Measurements from ENCODE around the gene UBL4A. TPM values are rescaled to one million over a fixed set of nuclear protein-coding genes. Genes with fewer than 3 reads are reported as not detected.

The UBL4A gene
- total RNA-seq, 2 donors from 2014 or later, result 39.6 to 40.4 TPM

DNA sequence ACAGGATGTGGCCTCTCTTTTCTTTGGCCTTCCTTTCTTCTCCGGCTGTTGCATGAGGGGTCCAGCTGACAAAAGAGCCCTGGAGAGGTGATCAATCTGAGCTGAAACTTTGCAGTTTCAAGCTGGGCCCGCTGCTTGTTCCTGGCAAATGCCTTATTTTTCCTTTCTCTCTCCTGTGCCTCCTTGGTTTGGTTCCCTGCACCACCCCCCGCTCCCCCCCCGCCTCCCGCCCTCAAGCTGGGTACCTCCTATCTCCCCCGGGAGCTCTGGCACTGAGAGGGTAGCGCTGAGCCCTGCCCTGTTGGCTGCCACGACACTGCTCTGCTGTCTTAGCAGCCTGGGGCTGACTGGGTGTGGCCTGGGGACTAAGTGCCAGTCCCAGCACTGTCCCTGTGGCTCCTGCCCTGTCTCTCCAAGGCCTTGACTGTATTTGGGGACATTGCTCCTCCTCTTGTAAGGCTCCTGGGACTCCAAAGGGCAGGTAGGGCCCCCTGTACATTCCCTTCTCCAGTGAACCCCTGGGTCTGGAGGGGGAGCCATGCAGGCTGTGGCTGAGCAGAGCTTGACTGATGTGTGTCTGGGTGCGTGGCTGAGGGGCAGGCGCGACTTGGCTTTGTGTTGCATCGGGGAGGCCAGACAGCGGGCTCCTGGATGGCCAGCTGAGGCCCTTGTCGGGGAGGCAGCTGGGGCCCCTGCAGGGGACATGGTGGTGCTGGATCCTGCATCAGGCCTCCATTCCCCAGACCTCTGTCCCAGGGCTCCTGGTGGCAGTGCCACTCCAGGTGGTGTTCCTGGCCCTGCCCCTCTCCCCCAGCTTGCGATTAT is 27.2 kb downstream of the UBL4A start:
- Mint-ChIP-seq H3K27ac (peak overlapping the region in 1 of 2 donors; percentile 86), H3K36me3 (peaks cover 5 to 7% of the 10 kb centered on the region in 2 donors), H3K9me3 (no peaks in the 10 kb centered on the region)
- ATAC-seq (peak; percentile 39 to 48), DNase-seq (ENCODE audit: low spot score in 2 of 2) (no peak)

DNA sequence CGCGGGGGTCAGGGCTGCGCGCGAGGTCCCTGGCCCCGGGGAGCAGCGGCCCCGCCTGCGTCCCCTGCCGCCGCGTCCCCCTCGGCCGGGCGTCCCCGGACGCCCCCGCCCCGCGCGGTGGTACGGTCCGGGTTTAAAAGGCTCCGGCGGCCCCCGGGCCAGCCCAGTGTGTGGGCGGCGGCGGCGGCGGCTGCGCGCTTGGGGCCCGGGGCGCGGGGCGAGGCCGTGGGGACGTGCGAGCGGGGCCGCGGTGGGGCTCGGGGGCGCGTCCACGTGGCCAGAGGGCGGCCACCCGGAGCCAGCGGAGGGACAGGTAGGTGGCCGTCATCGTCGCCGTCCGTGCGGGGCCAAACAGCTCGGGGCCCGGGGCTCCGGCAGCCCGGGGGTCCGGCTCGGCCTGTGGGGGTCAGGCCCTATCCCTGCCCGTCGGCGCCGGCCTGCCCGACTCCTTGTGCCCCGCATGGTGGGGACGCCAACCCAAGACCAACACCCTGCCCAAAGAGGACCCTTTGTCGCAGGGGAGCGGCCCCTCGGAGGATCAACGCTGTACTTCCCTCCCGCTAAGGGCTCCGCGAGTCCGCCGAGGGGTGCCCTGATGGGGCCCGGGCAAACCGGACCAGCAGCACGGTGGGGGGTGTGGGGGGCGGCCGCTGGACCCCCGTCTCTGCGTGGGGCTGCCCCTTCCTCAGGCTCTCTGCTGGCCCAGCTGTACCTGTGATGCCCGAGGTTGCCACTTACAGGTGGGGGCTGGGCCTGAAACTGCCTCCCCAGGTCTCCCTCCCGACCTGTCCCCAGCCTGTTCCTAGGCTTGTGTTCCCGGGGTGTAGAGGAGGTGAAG is 28.1 kb downstream of the UBL4A start, which contains the start of gene PLXNA3:
Gene PLXNA3 (plus strand): TSS at position 166 of the 838 bp plus-strand sequence. CDS start 1,903 bp downstream, outside the sequence.
- H3K27ac Mint-ChIP-seq, result peak within 1 kb of the TSS; percentile 85 to 97
- ATAC-seq (peak; percentile 70 to 78), DNase-seq (ENCODE audit: low spot score in 2 of 2) (peak in 1 of 2 donors; percentile 67)
- H3K9me3 Mint-ChIP-seq, result no peaks in the 10 kb centered on the region
- H3K36me3 Mint-ChIP-seq, result peaks cover 5 to 7% of the 10 kb centered on the region in 2 donors

DNA sequence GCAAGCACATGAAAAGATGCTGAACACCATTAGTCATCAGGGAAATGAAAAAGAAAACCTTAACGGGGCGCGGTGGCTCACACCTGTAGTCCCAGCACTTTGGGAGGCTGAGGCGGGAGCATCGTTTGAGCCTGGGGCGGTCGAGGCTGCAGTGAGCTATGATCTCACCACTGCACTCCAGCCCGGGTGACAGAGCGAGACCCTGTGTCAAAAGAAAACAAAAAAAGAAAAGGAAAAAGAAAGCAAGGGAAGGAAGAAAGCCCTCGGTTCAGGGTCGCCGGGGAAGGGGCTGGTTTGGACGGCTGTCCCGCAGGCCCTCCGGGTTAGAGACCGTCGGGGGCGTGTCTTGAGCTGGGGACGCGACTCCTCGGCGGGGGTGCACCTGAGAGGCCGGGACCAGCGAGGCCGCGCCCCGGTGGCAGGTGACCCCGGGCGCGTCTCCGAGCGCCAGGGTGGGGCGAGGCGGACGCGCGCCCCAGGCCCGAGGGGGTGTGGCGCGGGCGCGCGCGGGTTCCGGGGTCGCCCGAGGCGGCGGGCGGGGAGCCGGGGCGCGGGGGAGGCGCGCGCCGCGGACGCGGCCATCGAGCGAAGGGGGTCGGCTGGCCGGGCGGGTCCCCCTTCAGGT is 28.8 kb downstream of the UBL4A start:
- no peaks in the 10 kb centered on the region for H3K9me3 Mint-ChIP-seq
- ATAC-seq (peak; percentile 69 to 78), DNase-seq (ENCODE audit: low spot score in 2 of 2) (peak in 1 of 2 donors; percentile 50)
- H3K36me3 Mint-ChIP-seq, result peaks cover 5 to 7% of the 10 kb centered on the region in 2 donors
- H3K27ac Mint-ChIP-seq, result peak overlapping the region; percentile 85 to 97

DNA sequence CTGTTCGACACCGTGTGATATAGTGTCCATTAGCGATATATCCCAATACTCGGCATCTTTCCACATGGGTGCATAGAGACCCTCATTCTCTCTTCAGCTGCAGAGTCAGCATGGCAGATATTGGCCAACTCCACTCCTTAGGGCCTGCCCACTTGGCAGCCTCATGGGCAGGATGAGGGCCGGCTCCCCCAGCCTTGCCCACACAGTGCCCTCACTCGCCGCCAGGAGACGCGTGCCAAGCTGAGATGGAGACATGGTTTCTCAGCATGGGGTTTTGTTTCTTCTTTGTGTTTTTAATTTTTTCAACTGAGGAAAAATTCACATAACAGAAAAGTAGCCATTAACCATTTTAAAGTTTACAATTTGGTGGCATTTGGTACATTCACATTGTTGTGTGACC is 33.6 kb downstream of the UBL4A start:
- ATAC-seq, result no peak
- Mint-ChIP-seq H3K36me3 (peaks cover 5 to 7% of the 10 kb centered on the region in 2 donors), H3K27ac (no peak overlapping the region), H3K9me3 (no peaks in the 10 kb centered on the region)
- DNase-seq (ENCODE audit: low spot score in 2 of 2), result no peak

DNA sequence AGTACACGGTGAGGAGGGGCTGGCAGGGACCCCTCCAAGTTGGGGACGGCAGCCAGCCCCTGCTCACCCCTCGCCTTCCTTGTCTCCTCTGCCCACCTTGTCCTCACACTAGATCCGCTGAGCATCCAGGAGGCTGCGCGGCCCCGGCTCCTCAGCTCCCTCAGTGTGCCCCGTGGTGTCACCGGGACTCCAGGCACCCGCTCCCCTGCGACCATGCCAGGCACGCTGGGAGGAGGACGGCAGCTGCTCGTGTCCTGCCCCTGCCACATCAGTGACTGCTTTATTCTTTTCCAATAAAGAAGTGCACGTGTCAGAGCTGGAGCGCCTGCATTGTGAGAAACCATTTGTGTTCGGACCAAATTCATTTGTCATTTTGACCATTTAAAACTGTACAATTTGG is 36.1 kb downstream of the UBL4A start:
- peaks cover 0 to 6% of the 10 kb centered on the region in 2 donors for H3K36me3 Mint-ChIP-seq
- H3K9me3 Mint-ChIP-seq, result no peaks in the 10 kb centered on the region
- no peak overlapping the region for H3K27ac Mint-ChIP-seq
- ATAC-seq (no peak), DNase-seq (ENCODE audit: low spot score in 2 of 2) (no peak)

DNA sequence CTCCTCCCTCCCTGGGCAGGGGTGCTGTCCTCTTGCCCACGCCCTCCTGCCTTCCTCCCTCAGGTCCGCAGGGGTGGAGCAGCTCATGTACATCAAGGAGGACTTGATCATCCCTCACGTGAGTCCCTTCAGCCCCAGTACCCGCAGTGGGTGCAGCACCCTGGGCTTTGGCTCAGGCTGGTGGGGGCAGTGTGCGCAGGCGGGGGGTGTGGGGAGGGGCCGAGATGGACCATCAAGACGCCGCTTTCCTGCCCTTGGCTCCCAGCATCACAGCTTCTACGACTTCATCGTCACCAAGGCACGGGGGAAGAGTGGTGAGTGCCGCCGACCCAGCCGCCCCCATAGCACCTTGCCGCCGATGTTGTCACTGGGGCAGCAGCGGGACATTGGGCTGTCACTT is 36.8 kb downstream of the UBL4A start:
- ATAC-seq, result no peak
- DNase-seq (ENCODE audit: low spot score in 2 of 2), result no peak
- H3K9me3 Mint-ChIP-seq, result no peaks in the 10 kb centered on the region
- no peak overlapping the region for H3K27ac Mint-ChIP-seq
- H3K36me3 Mint-ChIP-seq, result peaks cover 0 to 6% of the 10 kb centered on the region in 2 donors

DNA sequence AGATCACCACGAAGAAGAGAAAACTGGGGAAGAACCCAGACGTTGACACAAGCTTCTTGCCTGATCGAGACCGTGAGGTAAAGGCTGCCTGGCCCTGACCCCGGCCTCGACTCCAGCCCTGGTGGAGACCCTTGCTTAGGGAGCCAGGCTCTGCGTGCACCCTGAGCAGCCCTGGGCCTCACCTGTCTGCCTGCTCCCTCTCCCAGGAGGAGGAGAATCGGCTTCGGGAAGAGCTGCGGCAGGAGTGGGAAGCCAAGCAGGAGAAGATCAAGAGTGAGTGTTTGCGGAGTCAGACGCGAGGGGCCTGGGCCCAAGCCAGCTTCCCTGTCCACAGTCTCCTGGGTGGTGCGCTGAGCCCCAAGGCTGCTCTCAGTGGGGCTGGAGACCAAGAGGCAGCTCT is 37.9 kb downstream of the UBL4A start:
- ATAC-seq, result no peak
- DNase-seq (ENCODE audit: low spot score in 2 of 2), result no peak
- H3K27ac Mint-ChIP-seq, result no peak overlapping the region
- peaks cover 0 to 6% of the 10 kb centered on the region in 2 donors for H3K36me3 Mint-ChIP-seq
- H3K9me3 Mint-ChIP-seq, result no peaks in the 10 kb centered on the region

DNA sequence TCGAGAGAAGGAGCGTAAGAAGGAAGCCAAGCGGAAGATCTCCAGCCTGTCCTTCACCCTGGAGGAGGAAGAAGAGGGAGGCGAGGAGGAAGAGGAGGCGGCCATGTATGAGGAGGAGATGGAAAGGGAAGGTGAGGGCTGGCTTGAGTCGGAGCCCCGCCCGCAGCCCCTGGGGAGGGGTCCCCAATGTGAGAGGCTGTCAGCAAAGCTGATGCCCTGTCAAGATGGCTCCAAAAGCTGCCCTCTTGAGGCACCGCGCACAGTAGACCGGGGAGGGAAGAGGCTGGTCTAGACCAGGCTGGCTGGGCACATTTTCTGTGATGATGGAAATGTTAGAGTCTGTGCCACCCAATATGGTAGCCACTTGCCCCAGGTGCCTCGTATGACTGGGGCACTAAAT is 40.0 kb downstream of the UBL4A start:
- ATAC-seq (no peak), DNase-seq (ENCODE audit: low spot score in 2 of 2) (no peak)
- Mint-ChIP-seq H3K36me3 (peaks cover 0 to 6% of the 10 kb centered on the region in 2 donors), H3K27ac (peak overlapping the region; percentile 72 to 78), H3K9me3 (no peaks in the 10 kb centered on the region)

DNA sequence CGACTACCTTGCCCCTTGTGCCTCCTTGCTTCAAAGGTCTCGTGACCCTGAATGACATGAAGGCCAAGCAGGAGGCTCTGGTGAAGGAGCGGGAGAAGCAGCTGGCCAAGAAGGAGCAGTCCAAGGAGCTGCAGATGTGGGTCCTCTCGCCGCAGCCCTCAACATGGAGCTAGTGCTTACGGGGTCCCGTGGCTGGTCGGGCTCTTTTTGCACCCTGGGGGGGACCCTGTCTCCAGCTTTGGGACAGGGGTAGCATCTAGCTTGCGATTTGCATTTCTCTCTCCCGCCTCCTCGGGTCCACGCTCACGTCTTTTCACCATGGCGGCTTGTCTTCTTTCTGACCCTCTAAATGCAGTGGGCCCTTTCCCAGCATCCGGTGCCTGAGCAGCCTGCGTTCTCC is 40.6 kb downstream of the UBL4A start:
- DNase-seq (ENCODE audit: low spot score in 2 of 2) (no peak), ATAC-seq (no peak)
- Mint-ChIP-seq H3K36me3 (peaks cover 0 to 6% of the 10 kb centered on the region in 2 donors), H3K9me3 (no peaks in the 10 kb centered on the region), H3K27ac (peak overlapping the region in 1 of 2 donors; percentile 78)

DNA sequence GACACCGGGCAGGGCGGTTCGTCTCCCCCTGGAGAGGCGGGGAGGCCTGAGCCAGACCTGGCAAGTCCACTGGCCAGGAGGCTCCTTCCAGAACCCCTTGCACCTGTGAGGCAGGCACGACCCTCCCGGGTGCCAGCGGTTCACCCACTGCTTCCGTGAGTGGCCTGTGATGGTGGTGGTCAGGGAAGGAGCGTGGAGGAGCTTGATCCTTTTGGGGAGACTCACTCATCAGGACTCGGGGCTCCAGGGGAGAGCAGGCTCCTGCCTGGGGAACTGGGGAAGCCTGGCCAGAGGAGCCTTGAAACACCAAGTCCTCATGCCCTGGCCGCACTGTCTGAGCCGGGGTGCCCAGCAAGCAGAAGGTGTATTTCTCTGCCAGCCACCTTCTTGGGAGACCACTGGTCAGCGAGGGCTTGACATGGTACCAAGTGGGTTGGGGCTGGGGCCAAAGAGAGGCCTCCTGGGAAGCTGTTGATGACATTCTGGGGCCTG is 41.6 kb downstream of the UBL4A start:
- H3K27ac Mint-ChIP-seq, result no peak overlapping the region
- DNase-seq (ENCODE audit: low spot score in 2 of 2) (no peak), ATAC-seq (peak in 1 of 2 donors; percentile 2)
- no peaks in the 10 kb centered on the region for H3K9me3 Mint-ChIP-seq
- H3K36me3 Mint-ChIP-seq, result peaks cover 0 to 6% of the 10 kb centered on the region in 2 donors

DNA sequence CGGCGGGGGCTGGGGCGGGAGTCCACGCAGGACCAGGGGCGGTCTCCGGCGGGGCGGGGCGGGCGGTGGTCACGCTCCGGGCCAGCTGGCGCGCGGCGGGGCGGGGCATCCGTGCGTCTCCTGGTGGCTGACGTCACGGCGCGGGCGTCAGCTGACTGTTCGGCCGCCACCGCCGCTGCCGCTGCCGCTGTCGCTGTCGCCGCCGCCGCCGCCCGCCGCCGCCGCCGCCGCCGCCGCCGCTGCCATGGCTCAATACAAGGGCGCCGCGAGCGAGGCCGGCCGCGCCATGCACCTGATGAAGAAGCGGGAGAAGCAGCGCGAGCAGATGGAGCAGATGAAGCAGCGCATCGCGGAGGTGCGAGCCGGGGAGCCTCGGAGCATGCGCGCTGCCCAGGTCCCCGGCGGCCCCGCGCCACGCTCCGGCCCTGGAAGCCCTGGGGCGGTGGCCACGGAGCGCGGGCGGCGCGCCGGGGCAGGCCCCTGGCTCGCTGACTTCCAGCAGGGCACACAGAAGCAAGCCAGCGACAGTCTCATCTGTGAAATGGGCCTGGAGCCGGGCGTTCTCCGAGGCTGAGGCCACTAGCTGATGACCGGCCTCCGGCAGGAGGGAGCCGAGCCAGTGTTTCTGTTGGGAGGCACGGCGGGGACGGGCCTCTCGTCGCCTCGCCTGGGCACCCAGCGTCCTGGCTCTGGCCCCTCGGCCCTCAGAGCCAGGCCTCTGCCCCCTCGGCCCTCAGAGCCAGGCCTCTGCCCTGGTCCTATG is 42.2 kb downstream of the UBL4A start, which contains the start of gene FAM50A:
Gene FAM50A (plus strand): TSS at position 150 of the 763 bp plus-strand sequence. CDS start 95 bp downstream, at position 245.
- H3K27ac Mint-ChIP-seq, result peak within 1 kb of the TSS; percentile 68 to 80
- H3K36me3 Mint-ChIP-seq, result peaks cover 0 to 6% of the 10 kb centered on the region in 2 donors
- no peaks in the 10 kb centered on the region for H3K9me3 Mint-ChIP-seq
- ATAC-seq (peak; percentile 93 to 96), DNase-seq (ENCODE audit: low spot score in 2 of 2) (peak; percentile 70)

DNA sequence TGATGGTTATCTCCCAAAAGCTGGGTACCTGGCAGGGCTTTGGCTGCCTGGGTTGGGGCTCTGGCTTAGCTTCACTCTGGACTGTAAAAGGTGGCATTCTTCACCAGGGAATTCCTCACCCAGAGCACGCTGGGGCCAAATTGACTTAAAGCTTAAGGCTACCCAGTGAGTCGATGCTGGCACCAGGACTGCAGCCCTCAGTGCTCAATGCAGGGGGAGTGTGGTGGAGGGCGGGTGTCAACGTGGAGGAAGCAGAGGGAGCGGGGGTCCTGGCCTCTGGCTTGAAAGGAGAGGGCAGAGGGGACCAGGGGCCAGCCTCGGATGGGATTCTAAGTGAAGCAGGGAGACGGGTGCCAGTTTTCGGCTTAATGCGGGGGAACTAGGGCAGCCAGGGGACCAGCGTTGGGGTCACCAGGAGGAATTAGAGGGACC is 42.9 kb downstream of the UBL4A start:
- DNase-seq (ENCODE audit: low spot score in 2 of 2) (no peak), ATAC-seq (peak; percentile 6 to 14)
- H3K36me3 Mint-ChIP-seq, result peaks cover 0 to 6% of the 10 kb centered on the region in 2 donors
- peak overlapping the region; percentile 68 to 80 for H3K27ac Mint-ChIP-seq
- no peaks in the 10 kb centered on the region for H3K9me3 Mint-ChIP-seq

DNA sequence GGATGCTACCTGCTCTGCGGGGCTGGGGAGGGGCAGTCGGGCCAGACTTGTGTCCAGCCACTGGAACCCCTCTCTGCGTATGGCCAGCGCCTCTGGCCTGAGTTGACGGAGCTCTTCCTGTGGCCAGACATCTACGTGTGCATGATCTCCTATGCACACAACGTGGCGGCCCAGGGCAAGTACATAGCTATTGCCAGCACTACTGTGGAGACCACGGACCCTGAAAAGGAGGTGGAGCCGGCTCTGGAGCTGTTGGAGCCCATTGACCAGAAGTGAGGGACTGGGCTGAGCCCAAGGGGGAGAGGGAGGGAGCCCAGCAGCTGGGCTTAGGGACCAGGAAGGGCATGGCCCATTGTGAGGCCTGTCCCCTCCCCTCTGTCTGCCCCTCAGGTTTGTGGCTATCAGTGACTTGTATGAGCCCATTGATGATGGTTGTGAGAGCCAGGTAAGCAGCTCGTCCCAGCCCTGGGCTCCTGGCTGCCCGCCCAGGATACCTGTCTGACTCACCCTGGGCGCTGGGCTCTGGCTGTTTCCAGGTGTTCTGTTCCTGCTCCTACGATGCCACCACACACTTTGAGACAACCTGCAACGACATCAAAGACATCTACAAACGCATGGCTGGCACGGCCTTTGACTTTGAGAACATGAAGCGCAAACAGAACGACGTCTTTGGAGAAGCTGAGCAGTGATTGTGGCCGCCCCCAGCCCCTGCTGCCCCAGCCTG is 44.3 kb downstream of the UBL4A start:
- no peak for DNase-seq (ENCODE audit: low spot score in 2 of 2)
- ATAC-seq, result no peak
- H3K9me3 Mint-ChIP-seq, result no peaks in the 10 kb centered on the region
- H3K27ac Mint-ChIP-seq, result no peak overlapping the region
- H3K36me3 Mint-ChIP-seq, result peaks cover 0 to 13% of the 10 kb centered on the region in 2 donors

DNA sequence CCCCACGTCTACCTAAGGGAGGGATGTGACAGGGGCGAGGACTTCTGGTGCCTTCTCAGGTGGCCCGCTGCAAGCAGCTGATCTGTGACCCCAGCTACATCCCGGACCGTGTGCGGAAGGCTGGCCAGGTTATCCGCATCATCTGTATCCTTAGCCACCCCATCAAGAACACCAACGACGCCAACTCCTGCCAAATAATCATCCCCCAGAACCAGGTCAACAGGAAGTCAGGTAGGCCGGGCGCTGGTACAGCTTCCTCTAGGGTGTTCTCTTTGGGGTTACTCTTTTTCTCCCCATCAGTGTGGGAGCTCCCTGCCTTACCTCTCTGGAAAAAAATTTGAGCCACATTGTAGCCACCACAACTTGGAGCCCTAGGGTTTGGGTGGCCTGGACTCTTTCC is 44.9 kb downstream of the UBL4A start:
- Mint-ChIP-seq H3K9me3 (no peaks in the 10 kb centered on the region), H3K27ac (no peak overlapping the region), H3K36me3 (peaks cover 0 to 9% of the 10 kb centered on the region in 2 donors)
- DNase-seq (ENCODE audit: low spot score in 2 of 2) (no peak), ATAC-seq (no peak)

DNA sequence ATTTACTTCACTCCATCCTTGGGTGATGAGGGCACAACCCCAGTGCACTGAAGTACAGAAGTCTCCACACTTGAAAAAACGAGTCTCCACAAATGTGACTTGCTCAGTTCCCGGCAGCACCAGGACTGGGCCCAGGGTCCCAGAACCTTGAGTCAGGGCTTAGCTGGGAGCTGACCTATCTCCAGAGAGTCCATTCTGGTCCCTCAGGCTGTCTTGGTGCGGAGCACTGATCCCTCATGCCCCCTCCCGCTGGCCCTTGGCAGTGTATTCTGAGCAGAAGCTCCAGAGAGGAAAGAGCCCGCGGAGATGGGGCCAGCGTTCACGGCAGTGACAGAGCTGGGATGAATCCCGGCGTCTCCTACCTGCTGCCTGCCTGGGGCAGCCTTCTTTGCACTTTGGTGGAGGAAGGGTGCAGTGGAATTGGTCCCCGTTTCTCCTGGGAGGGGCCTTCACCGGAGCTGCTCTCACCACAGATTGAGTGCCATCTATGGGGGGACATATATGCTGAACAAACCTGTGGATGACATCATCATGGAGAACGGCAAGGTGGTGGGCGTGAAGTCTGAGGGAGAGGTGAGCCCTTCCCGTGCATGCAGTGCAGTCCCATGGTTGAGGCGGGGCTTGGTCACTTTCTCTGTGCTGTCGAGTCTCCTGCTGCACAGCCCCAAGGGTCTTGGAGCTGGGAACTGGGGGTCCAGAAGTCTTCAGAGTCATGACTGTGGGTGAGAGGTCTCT is 45.6 kb downstream of the UBL4A start:
- H3K27ac Mint-ChIP-seq, result no peak overlapping the region
- DNase-seq (ENCODE audit: low spot score in 2 of 2) (no peak), ATAC-seq (no peak)
- no peaks in the 10 kb centered on the region for H3K9me3 Mint-ChIP-seq
- peaks cover 0 to 15% of the 10 kb centered on the region in 2 donors for H3K36me3 Mint-ChIP-seq
